ENCODE measurements around the gene WDR93.

The WDR93 gene

DNA sequence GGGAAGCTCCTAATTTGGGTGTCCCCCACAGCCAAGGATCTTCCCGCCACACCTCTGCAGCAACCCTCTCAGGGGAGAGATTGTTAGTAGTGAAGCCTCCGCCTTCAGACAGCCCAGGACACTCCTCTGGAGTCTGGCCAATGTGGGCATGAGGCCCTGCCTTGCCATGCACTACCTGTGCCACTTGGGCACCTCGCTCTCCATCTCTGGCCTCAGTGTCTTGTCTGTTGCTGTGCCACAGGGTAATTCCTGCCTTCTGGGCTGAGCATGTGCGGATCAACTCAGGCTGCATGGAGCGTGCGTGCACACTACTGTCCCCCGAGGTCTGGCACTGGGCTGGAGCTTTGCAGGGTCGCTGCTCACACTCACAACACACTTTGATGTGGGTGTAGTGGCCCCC is 68.4 kb downstream of the WDR93 start:
- Histone ChIP-seq H2BK5ac (ENCODE audit: low read length) (peak overlapping the region; percentile 93), H3K27ac (ENCODE audit: low read depth, low read length) (no peak overlapping the region), H3K36me3 (ENCODE audit: control insufficient read depth, insufficient read depth, low read length) (no peaks in the 10 kb centered on the region), H2BK120ac (ENCODE audit: low read depth, low read length) (no peak overlapping the region), H3K4me1 (ENCODE audit: control insufficient read depth, low read depth, low read length) (peaks cover 14% of the 10 kb centered on the region), H3K4me3 (ENCODE audit: low read length) (no peak overlapping the region), H3K79me1 (ENCODE audit: low read length) (no peaks in the 10 kb centered on the region), H3K4ac (ENCODE audit: low read depth, low read length) (no peak overlapping the region), H3K23ac (ENCODE audit: low read length) (peak overlapping the region; percentile 96), H3K18ac (ENCODE audit: low read length) (peak overlapping the region; percentile 2), H2AK5ac (ENCODE audit: low read length) (peak overlapping the region; percentile 98), H3K56ac (ENCODE audit: low read length) (peak overlapping the region; percentile 85), H3K79me2 (ENCODE audit: control insufficient read depth, insufficient read depth, low read length) (no peaks in the 10 kb centered on the region), H3K4me2 (ENCODE audit: low read length) (no peak overlapping the region), H4K8ac (ENCODE audit: low read depth, low read length) (no peak overlapping the region), H3K27me3 (ENCODE audit: insufficient read depth, low read length, poor library complexity) (no peaks in the 10 kb centered on the region), H3K9ac (ENCODE audit: low read length) (peak overlapping the region; percentile 48), H4K5ac (ENCODE audit: low read length) (peak overlapping the region; percentile 60), H2BK15ac (replicated peaks; ENCODE audit: low read depth) (no peak overlapping the region)
- no CpG with 5 or more reads among the region's 8 CpGs for WGBS (ENCODE audit: extremely low coverage, insufficient coverage, low lambda C conversion rate)
- DNase-seq: no peak

GRCh38 chr15:89759835-89760234 is 69.2 kb downstream of the WDR93 start:
- no peak for DNase-seq
- H3K56ac ChIP-seq (ENCODE audit: low read length): peak overlapping the region; percentile 88
- peak overlapping the region; percentile 36 for H3K4ac ChIP-seq (ENCODE audit: low read depth, low read length)
- no peak overlapping the region for H3K27ac ChIP-seq (ENCODE audit: low read depth, low read length)
- H3K79me2 ChIP-seq (ENCODE audit: control insufficient read depth, insufficient read depth, low read length): no peaks in the 10 kb centered on the region
- H3K27me3 ChIP-seq (ENCODE audit: insufficient read depth, low read length, poor library complexity): no peaks in the 10 kb centered on the region
- no peak overlapping the region for H3K23ac ChIP-seq (ENCODE audit: low read length)
- no peak overlapping the region for H3K4me3 ChIP-seq (ENCODE audit: low read length)
- WGBS (ENCODE audit: extremely low coverage, insufficient coverage, low lambda C conversion rate): no CpG with 5 or more reads among the region's 3 CpGs
- H3K4me1 ChIP-seq (ENCODE audit: control insufficient read depth, low read depth, low read length): peaks cover 14% of the 10 kb centered on the region
- H3K4me2 ChIP-seq (ENCODE audit: low read length): no peak overlapping the region
- H2AK5ac ChIP-seq (ENCODE audit: low read length): no peak overlapping the region
- H2BK5ac ChIP-seq (ENCODE audit: low read length): peak overlapping the region; percentile 50
- H3K18ac ChIP-seq (ENCODE audit: low read length): no peak overlapping the region
- no peak overlapping the region for H3K9ac ChIP-seq (ENCODE audit: low read length)
- H3K79me1 ChIP-seq (ENCODE audit: low read length): no peaks in the 10 kb centered on the region
- H2BK15ac ChIP-seq (replicated peaks; ENCODE audit: low read depth): no peak overlapping the region
- H4K8ac ChIP-seq (ENCODE audit: low read depth, low read length): no peak overlapping the region
- H3K36me3 ChIP-seq (ENCODE audit: control insufficient read depth, insufficient read depth, low read length): no peaks in the 10 kb centered on the region
- no peak overlapping the region for H4K5ac ChIP-seq (ENCODE audit: low read length)
- H2BK120ac ChIP-seq (ENCODE audit: low read depth, low read length): no peak overlapping the region

DNA sequence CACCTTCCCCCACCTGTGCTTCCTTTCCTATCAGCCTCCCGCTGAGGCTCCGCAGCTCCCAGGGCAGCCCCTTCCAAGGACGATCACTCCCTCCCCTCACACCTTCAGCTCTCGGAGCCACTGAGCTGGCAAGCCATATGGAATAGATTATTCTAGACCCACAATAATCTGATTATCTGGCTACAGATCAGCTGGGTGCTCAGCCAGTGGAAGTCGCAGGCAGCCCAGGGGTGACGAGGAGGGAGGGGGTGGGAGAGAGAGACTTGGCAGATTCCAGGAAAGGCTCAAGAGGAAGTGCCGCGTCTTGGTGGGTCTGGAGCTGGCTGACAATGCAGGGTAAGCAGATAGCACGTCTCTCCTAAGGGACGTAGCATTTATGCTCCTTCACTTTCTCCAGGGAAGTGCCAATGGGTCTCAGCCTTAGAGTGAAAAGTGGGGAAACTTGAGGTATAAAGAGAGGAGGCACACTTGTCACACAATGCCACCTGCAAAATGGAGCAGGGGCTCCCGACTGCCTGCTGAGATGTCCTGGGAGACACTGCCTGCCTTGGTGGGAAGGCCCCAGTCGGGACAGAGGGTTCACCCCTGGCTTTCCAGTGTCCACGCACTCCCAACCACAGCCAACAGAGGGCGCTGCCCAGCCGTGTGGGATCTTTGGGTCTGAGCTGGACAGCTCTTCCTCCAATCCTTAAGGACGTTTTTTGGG is 69.8 kb downstream of the WDR93 start:
- no peak overlapping the region for H4K8ac ChIP-seq (ENCODE audit: low read depth, low read length)
- H3K79me1 ChIP-seq (ENCODE audit: low read length): no peaks in the 10 kb centered on the region
- H3K56ac ChIP-seq (ENCODE audit: low read length): peak overlapping the region; percentile 88
- no peak overlapping the region for H3K18ac ChIP-seq (ENCODE audit: low read length)
- H3K79me2 ChIP-seq (ENCODE audit: control insufficient read depth, insufficient read depth, low read length): no peaks in the 10 kb centered on the region
- no peak overlapping the region for H3K23ac ChIP-seq (ENCODE audit: low read length)
- peak overlapping the region; percentile 99 for H2BK5ac ChIP-seq (ENCODE audit: low read length)
- peak overlapping the region; percentile 67 for H3K4me2 ChIP-seq (ENCODE audit: low read length)
- no CpG with 5 or more reads among the region's 16 CpGs for WGBS (ENCODE audit: extremely low coverage, insufficient coverage, low lambda C conversion rate)
- peaks cover 14% of the 10 kb centered on the region for H3K4me1 ChIP-seq (ENCODE audit: control insufficient read depth, low read depth, low read length)
- H4K5ac ChIP-seq (ENCODE audit: low read length): no peak overlapping the region
- H3K9ac ChIP-seq (ENCODE audit: low read length): peak overlapping the region; percentile 70
- peak overlapping the region; percentile 6 for H3K27ac ChIP-seq (ENCODE audit: low read depth, low read length)
- DNase-seq: peak; percentile 96
- no peaks in the 10 kb centered on the region for H3K36me3 ChIP-seq (ENCODE audit: control insufficient read depth, insufficient read depth, low read length)
- H2AK5ac ChIP-seq (ENCODE audit: low read length): no peak overlapping the region
- no peak overlapping the region for H2BK15ac ChIP-seq (replicated peaks; ENCODE audit: low read depth)
- H3K4me3 ChIP-seq (ENCODE audit: low read length): no peak overlapping the region
- H2BK120ac ChIP-seq (ENCODE audit: low read depth, low read length): no peak overlapping the region
- H3K4ac ChIP-seq (ENCODE audit: low read depth, low read length): no peak overlapping the region
- no peaks in the 10 kb centered on the region for H3K27me3 ChIP-seq (ENCODE audit: insufficient read depth, low read length, poor library complexity)

DNA sequence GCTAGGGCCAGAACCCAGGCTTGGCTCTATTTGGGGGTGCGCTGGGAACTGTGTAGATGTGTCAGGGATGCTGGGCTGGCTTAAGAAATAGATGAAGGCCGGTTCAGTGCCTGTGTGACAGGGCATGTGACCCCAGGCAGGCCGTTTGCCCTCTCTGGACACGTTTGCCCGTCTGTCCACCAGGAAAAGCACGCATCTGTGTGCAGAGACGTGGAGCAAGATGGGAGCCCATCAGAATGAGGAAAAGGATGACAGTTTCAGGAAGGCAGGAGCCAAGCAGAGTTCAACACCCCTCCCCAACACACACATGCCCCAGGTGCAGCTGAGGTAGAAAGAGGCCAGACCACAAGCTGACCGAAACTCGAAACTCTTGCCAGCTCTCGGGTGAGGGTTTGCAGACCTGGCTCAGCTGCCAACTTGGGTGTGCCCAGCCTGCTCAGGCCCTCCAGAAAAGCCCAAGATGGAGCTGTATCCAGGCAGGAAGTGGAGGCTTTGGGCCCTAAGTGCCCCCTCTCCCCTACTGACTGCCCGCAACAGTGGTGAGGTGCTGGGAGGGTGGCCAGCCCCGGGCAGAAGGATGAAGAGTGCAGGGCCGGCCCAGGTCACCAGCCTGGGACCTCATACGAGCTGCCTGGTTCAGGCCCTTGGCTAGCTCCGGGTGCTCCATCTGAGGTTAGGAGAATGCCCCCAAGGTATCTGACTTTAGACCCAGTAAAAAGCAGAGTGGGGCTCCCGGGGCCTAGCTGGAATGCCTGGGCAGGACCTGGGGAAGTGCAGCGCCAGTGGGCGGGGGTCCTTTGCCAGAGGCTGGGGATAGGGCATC is 70.6 kb downstream of the WDR93 start:
- H3K4me2 ChIP-seq (ENCODE audit: low read length): no peak overlapping the region
- peak overlapping the region; percentile 83 for H3K56ac ChIP-seq (ENCODE audit: low read length)
- no peaks in the 10 kb centered on the region for H3K79me1 ChIP-seq (ENCODE audit: low read length)
- H4K8ac ChIP-seq (ENCODE audit: low read depth, low read length): no peak overlapping the region
- H3K79me2 ChIP-seq (ENCODE audit: control insufficient read depth, insufficient read depth, low read length): no peaks in the 10 kb centered on the region
- no CpG with 5 or more reads among the region's 18 CpGs for WGBS (ENCODE audit: extremely low coverage, insufficient coverage, low lambda C conversion rate)
- H2AK5ac ChIP-seq (ENCODE audit: low read length): peak overlapping the region; percentile 85
- peak overlapping the region; percentile 31 for H3K9ac ChIP-seq (ENCODE audit: low read length)
- DNase-seq: no peak
- H3K18ac ChIP-seq (ENCODE audit: low read length): no peak overlapping the region
- no peak overlapping the region for H4K5ac ChIP-seq (ENCODE audit: low read length)
- H3K27ac ChIP-seq (ENCODE audit: low read depth, low read length): no peak overlapping the region
- H3K4me1 ChIP-seq (ENCODE audit: control insufficient read depth, low read depth, low read length): peaks cover 14% of the 10 kb centered on the region
- no peak overlapping the region for H3K4ac ChIP-seq (ENCODE audit: low read depth, low read length)
- H2BK5ac ChIP-seq (ENCODE audit: low read length): peak overlapping the region; percentile 83
- H3K36me3 ChIP-seq (ENCODE audit: control insufficient read depth, insufficient read depth, low read length): no peaks in the 10 kb centered on the region
- H3K27me3 ChIP-seq (ENCODE audit: insufficient read depth, low read length, poor library complexity): no peaks in the 10 kb centered on the region
- no peak overlapping the region for H3K4me3 ChIP-seq (ENCODE audit: low read length)
- H3K23ac ChIP-seq (ENCODE audit: low read length): no peak overlapping the region
- H2BK120ac ChIP-seq (ENCODE audit: low read depth, low read length): no peak overlapping the region
- no peak overlapping the region for H2BK15ac ChIP-seq (replicated peaks; ENCODE audit: low read depth)

- H3K36me3 ChIP-seq (ENCODE audit: control insufficient read depth, insufficient read depth, low read length): no peaks in the 10 kb centered on the region
- no CpG with 5 or more reads among the region's 5 CpGs for WGBS (ENCODE audit: extremely low coverage, insufficient coverage, low lambda C conversion rate)
- H3K4ac ChIP-seq (ENCODE audit: low read depth, low read length): no peak overlapping the region
- no peaks in the 10 kb centered on the region for H3K79me2 ChIP-seq (ENCODE audit: control insufficient read depth, insufficient read depth, low read length)
- no peak overlapping the region for H3K23ac ChIP-seq (ENCODE audit: low read length)
- no peak overlapping the region for H3K9ac ChIP-seq (ENCODE audit: low read length)
- no peak overlapping the region for H3K4me2 ChIP-seq (ENCODE audit: low read length)
- H2BK15ac ChIP-seq (replicated peaks; ENCODE audit: low read depth): no peak overlapping the region
- H2BK5ac ChIP-seq (ENCODE audit: low read length): peak overlapping the region; percentile 13
- no peaks in the 10 kb centered on the region for H3K27me3 ChIP-seq (ENCODE audit: insufficient read depth, low read length, poor library complexity)
- H3K79me1 ChIP-seq (ENCODE audit: low read length): no peaks in the 10 kb centered on the region
- H3K4me1 ChIP-seq (ENCODE audit: control insufficient read depth, low read depth, low read length): peaks cover 14% of the 10 kb centered on the region
- H4K5ac ChIP-seq (ENCODE audit: low read length): no peak overlapping the region
- H3K18ac ChIP-seq (ENCODE audit: low read length): no peak overlapping the region
- no peak overlapping the region for H3K4me3 ChIP-seq (ENCODE audit: low read length)
- H3K56ac ChIP-seq (ENCODE audit: low read length): peak overlapping the region; percentile 83
- no peak overlapping the region for H2BK120ac ChIP-seq (ENCODE audit: low read depth, low read length)
- peak overlapping the region; percentile 17 for H2AK5ac ChIP-seq (ENCODE audit: low read length)
- DNase-seq: no peak
- no peak overlapping the region for H3K27ac ChIP-seq (ENCODE audit: low read depth, low read length)
- H4K8ac ChIP-seq (ENCODE audit: low read depth, low read length): no peak overlapping the region
Observed at GRCh38 chr15:89761929-89762328, 71.3 kb downstream of the WDR93 start.
